IPS DF 4.7 (cell line): ENCODE results near the gene CUX1.

Experiments used
- DNase-seq: peaks from one replicate; pipeline ENCODE4 v3.0.0-alpha.2; 2013; ENCODE audit warnings: low spot score; ENCODE audit errors: extremely low read depth

Gene CUX1

DNA sequence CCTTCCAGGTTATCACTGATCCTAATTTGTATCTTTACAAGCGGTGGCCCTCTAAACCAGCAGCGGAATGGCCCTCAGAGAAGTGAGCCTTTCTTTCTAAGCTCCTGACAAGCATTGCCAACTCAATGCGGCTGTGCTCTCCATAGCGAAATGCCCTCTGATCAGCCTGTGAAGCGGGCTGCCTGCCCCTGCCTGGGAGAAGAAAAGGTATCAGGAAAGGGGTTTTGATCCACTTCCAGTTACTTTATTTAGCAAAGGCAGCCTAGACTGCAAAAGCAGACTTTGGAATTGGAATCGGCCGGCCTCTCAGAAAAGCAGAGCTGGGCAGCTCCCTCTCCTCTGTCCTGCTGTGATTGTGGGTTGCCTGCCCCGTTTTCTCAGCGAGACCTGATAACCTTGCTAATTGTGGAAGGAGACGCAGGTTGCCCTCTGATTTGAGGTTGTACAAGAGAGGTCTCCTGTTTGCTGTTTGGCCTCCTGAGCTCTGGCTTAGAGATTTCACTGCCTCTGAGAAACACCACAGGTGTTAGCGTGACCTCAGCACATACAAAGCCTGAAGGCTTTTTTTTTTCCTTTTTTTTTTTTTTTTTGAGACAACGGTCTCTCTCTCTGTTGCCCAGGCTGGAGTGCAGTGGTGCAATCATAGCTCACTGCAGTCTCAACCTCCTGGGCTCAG is 415.3 kb downstream of the CUX1 start:
- no peak for DNase-seq

DNA sequence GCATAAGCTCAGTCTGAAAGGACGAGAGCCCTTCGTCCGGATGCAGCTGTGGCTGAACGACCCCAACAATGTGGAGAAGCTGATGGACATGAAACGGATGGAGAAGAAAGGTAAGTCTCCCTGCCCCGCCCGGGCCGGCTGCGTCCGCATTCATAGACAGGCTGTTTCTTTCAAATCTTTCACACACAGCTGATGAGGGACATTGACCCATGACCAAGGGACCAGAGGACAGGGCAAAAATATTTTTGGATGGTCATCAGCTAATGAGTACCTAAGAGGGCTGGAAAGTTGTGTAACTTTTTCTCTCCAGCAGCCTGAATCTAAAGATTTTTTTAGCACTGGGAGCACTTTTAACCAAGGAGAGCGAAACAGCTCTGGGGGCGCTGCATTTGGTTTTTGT is 416.7 kb downstream of the CUX1 start:
- no peak for DNase-seq

DNA sequence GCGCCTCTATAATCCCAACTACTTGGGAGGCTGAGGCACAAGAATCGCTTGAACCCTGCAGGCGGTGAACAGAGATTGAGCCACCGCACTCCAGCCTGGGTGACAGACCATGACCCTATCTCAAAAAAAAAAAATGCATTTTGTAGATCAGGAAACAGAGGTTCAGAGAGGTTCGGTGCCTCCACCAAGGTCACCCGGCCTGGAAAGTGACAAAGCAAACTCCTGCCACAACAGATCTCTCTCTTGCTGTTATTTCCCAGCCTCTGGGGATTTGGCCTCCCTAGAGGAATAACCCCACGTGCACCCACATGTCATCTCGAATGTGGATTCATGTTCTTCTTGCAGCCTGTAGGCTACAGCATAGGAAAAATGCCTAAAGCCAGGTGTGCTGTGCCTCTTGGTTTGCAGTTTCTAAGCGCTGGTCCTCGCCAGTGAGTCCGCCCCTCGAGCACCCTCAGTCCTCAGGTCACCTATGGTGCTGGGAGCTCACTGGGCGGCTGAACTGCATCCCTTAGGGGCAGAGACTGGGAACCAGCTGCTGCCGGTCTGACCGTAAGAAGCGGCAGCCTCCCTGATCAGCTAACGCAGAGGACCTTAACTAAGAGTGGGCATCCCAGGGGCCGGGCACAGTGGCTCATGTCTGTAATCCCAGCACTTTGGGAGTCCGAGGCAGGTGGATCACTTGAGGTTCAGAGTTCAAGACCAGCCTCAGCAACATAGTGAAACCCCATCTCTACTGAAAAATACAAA is 417.6 kb downstream of the CUX1 start:
- DNase-seq = no peak

DNA sequence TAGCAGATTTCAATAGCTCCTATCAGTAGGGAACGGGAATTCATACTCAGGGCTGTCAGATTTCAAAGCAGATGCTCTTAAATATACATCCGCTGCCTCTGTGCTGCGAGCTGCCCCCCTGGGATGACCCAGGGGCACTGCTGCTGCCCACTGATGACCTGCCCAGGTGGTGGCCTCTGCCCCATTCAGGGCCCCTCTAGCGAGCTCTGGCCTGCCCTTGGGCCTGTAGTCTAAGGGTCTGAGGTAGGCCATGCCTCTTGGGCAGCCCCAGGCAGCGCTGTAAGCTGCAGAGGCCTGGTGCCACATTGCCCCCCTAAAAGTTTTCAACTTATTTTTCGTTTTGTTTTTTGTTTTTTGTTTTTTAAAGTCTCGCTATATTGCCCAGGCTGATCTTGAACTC is 418.7 kb downstream of the CUX1 start:
- DNase-seq = no peak

DNA sequence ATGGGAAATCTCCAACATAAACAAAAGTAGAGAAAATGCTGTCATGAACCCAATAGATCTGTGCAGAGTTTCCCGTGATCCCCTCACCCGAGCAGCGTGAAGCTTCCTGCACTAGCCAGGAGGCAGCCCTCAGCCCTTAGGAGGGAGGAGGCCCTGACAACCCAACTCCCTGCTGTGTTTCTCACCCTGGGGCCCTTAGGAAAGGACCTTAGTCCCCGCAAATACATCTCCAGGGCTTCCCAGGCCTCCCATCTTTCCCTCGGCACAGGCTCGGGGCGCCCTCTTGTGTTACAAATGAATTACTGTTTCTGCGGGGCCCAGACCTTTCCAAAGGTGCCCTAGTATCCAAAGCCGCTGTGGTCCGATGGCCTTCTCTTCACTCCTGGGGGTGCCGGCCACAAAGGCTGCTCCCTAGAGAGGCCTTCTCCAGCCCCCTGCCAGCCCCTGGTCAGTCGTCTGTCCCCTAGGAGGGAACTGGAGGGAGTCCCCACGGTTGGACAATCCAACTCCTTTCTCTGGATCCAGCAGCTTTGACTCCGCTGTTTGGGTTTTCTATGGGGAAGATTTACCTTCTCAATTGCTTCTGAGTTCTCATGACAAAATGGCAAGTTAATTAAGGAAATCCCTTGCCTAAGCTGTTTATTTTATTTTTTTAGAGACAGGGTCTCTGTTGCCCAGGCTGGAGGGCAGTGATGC is 419.3 kb downstream of the CUX1 start:
- no peak for DNase-seq

DNA sequence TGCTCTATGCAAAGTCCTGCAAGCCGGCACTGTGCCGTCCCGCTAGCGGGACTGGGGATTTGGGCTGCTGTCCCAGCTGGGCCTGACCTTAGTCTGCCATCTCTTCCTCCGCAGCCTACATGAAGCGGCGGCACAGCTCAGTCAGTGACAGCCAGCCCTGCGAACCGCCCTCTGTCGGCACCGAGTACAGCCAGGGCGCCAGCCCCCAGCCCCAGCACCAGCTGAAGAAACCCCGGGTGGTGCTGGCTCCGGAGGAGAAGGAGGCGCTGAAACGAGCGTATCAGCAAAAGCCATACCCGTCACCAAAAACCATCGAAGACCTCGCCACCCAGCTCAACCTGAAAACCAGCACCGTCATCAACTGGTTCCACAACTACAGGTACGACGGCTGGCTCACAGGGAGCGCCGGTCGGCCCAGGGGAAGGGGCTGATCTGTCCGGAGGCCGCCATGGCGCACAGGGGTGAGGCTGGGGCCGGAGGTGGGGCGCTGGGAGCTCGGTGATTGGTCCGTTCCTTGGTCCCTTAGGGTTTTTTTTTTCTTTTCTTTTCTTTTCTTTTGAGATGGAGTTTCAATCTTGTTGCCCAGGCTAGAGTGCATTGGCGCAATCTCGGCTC is 421.9 kb downstream of the CUX1 start:
- DNase-seq = no peak

DNA sequence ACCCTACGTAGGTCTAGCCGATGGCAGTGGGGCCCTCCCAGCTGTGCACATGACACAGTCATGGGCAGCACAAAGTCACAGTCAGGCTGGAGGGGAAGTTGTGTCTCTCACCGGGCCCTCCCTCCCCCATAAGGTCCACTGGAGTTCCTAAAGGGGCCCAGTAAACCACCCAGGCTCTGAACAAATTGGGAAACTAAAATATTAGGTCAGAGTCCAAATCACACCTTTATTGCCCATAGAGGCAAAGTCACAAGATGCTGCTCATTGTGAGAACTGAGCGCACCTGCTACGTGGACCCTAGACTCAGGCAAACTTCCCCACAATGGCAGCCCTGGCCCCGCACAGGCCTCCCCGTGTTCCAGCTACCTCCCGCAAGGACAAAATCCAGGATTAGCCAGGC is 424.0 kb downstream of the CUX1 start:
- no peak for DNase-seq

DNA sequence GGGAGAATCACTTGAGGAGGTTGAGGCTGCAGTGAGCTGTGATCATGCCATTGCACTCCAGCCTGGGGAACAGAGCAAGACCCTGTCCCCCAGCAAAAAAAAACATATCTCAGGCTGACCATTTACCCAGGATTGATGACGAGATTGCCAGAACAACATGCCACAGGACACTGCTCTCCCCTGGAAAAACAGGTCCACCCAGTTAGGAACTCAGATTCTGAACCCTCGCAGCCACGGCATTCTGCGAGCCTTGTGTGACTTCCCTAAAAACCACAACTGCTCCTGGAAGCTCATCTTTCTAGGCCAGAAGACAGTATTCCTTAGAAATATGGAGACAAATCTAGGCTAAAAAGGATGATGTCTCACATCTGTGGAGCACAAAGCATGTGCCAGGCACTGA is 427.2 kb downstream of the CUX1 start:
- DNase-seq = no peak

DNA sequence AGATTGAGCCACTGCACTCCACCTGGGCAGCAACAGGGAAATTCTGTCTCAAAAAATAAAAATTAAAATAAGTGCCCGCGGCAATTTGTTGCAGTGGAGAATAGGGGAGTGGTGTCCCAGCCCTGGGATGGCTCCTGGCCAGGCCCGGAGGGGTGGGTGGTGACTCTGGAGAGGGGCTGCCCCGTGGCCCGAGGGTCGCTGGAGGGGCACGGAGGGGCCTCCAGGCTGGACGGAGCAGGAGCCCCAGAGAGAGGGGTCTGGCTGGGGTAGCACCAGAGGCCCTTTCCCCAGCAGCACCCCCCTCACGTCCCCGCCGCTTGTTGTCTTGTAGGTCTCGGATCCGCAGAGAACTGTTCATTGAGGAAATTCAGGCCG is 430.6 kb downstream of the CUX1 start:
- no peak for DNase-seq

DNA sequence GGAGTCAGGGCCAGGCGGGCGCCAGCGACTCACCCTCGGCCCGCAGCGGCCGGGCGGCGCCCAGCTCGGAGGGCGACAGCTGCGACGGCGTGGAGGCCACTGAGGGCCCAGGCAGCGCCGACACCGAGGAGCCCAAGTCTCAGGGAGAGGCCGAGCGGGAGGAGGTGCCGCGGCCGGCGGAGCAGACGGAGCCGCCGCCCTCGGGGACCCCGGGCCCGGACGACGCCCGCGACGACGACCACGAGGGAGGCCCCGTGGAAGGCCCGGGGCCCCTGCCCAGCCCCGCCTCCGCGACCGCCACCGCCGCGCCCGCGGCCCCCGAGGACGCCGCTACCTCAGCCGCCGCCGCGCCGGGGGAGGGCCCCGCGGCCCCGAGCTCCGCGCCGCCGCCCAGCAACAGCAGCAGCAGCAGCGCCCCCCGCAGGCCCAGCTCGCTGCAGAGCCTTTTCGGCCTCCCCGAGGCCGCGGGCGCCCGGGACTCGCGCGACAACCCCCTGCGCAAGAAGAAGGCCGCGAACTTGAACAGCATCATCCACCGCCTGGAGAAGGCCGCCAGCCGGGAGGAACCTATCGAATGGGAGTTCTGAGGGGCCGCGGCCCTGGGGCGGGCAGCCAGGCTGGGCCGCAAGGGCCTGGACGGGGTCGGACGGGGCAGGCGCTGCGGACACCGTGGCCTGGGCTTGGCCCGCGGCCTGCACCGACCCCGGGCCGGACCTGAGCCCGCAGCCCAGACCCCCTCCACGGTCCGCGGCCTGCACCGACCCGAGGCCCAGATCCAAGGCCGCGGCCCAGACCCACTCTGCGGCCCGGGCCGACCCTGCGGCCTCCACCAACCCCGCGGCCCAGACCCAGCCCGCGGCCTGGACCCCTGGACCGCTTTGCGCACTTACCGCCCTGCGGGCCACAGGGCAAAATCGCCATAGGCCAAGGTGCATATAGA is 431.3 kb downstream of the CUX1 start:
- no peak for DNase-seq

DNA sequence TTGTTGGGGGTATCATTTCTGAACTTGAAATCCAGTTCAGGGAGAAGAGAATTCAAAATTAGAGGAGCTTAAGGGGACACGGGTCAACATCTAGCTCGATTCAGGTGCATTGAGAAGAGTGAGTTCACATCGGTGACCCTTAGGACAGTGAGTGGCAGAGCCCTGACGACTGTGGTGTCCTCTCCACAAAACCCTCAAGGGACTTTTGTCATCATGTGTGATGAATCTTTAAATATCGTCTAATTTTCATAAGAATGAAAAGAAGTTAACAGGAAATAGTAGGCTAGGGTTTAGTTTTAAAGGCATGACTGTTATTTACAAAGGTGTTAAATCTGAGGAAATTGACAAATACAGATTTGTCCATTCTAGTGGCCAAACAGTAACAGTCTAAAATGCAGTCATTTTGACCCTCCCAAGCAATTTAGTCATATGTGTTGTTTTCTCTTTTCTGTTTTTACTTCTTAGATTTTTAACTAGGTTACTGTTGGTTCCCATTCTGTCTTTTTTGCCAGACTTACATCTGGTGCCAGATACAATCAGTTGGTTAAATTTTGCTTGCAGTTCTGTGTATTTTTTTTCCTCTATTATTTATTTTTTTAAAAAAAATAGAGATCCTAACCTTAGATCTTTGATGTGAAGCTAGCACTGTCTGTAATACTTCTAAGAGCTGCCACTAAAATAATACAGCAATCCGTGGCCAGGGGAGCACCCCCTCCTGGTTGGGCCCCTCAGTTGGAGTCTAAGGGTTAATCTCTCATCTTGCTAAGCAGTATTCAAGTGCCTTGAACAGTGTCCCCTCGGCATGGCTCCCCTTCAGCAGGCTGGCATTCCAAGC is 434.3 kb downstream of the CUX1 start:
- DNase-seq = no peak

DNA sequence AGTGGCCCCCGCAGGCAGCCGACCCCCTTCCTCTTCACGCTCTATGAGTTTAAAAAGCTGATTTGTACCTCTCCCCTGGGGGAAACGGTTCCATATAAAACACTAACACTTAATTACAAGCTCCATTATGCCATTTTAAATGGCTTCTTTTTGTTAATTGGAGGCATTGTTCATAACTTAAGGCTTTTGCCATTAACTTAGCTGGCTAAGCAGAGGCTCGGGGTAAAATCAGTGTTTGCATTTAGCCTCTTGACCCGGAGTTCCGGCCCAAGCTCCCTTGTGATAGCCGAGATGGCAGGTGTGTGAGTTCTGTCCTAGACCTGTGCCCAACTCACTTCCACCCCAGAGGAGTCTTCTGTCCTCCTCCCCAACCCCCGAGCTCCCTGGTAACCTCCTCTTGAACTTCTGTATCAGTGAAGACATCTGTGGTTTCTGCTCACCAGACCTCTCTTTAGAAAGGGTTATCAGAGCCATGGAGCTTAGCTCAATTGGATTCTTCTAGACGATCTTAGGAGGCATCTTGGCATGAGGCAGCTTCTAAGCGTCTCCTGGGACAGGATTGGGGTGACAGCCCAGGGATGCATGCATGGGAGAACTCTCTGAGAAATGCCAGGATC is 435.0 kb downstream of the CUX1 start:
- no peak for DNase-seq

DNA sequence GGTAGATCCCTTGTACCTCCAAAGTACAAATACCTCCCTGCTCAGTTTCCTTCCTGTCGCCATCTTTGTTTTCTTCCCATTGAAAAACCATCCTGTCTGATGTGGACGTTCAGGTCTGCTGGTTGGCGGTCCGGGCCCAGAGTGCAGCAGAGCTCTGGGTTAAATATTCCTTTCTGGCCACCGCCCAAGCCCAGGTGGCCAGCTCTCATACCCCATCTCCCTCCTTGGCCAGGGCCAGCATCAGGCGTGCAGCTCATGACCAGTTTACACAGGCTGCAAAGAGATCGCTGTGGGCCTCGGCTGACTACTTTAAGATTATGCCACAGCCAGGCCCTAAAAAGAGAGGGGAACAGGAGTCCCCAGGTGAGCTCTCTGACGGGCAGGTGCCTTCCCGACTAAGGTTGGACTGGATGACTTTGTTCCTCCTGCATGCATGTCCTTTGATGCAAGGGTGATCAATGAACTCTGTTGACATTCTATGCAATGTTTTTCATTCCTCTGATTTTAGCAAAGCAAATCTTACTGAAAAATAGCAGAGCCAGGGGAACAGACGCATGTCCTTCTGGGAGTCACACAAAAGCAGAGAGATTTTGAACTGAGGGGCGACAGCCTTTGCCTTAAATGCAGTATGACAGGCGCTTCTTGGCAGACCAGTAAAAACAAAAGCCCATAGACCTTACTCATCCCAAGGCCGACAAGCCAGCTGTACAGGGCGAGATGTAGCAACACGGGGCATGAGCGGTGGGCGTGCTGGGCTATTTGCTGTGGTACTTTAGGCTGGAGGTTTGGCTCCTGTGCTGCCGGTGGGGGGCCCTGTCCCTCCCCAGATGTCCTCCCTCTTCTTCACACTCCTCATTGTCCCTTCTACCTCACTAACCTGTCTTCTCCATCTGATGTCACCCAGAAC is 435.9 kb downstream of the CUX1 start:
- DNase-seq = no peak

DNA sequence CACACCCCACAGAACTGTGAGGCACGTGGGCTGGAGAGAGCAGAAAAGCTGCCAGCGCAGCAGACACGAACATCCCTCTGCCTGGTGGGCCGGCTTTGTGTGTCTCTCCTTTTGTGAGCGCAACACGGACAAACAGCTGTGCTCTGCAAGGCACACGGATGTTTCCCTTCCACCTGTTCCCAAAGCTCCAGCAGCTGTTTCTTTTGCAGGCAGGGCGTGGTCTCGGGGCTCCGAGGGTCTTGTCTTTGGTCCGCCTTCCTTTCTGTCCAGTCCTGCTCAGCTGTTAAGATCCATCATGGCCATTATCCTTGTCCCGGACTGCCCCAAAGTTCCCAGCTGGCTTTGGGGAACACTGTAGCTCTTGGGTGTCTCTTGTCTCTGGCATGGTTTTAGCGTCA is 436.5 kb downstream of the CUX1 start:
- DNase-seq = no peak

DNA sequence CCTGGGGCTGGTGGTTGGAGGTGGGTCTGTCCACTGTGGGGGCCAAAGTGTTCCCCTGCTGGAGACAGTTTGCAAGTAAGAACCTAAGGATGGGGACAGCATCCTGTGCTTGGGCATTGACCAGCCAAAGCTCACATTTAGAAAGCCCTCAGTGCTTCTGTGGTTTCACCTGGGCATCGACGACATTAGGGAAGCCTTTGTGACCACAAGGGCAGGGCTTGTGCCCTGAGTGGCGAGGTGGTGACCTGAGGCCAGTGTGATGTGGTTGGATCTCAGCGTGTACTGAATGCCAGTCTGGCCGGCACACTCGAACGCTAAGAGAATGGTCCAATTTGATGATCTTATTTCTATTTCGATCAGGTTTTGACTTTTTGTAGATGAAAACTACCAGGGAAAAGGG is 437.1 kb downstream of the CUX1 start:
- DNase-seq = no peak

DNA sequence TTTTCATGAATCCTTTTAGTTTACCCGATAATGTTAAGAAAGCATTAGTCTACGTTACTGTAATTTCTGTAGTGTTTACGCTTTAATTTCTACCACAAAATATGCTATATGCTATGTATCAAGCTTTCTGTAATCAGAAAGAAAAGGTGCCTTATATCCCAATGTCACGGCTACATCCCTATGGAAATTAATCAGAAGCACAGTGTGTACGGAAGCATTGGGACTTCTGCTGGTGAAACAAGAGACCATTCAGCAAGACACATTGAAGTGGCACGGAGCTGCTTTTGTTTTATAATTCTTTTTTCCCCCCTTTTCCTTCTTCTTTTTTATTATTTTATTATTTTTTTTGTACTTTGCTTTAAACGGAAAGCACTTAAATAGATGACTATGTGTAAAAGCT is 438.1 kb downstream of the CUX1 start:
- no peak for DNase-seq

DNA sequence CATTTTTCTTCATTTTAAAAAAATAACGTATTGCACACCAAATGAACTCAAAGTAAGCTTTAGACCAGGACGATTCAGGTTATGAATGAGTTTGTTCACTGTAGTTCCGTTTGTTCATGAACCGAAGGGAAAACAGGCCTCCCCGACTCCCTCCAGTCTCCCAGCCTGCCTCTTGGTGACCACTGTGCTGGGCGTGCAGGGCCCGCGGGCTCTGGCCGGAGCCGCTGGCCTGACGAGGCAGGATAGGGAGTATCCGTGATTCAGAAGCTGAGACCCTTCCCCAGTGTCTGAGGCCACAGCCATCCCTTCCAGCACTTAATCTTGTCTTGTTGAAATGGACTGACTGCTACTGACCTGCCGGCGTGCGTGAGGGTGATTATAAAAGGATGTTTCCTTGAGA is 438.5 kb downstream of the CUX1 start:
- no peak for DNase-seq

DNA sequence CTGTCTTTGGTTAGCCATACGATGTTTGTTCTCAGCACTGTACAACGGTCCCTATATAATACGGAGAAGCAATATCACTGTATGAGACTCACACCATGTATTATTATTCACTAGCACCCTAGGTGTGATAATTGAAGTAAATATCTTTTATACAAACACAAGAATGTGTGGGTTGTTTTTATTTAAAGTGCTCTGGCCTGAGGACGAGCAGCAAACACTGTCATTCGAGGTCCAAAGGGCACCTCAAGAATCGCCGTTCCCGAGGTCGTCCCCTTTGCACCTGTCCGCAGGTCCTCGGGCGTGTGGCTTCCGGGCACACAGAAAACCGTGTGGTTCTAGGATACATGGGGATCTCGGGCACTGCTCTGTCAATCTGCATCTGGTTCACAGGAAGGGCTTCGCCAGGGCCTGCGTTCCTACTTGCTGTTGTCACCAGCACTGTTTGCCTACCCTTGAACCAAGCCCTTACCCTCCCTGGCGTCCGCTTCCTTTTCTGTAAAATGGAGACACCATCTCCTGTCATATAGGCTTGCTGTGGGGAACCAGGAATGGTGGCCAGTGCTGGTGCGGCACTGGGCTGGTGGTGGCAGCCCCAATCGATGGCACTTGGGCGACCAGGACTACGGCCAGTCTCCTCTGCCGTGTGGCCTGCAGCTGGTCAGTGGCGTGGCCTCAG is 440.8 kb downstream of the CUX1 start:
- DNase-seq = no peak
